OCI-LY7 (cell line): ENCODE results near the gene CPOX. TPM values are rescaled to one million over a fixed set of nuclear protein-coding genes. Genes with fewer than 3 reads are reported as not detected.

Experiments
- BruUV-seq: library from RNA; stranded (reverse); fragments of 400-500 nt; replicated peaks from 2 replicates; lab custom pipeline; 2021; lab: Mats Ljungman, UMichigan
- CTCF ChIA-PET: fragments of 300-600 bp; sonication (Branson Sonifier 250); formaldehyde crosslinking; loops from one replicate; lab custom pipeline; 2022; ENCODE audit warnings: antibody characterized with exemption; ENCODE audit not compliant: unreplicated experiment; lab: Charles Lee
- POLR2A ChIA-PET: fragments of 300-600 bp; sonication (Branson Sonifier 250); formaldehyde crosslinking; loops from one replicate; lab custom pipeline; 2022; ENCODE audit warnings: antibody characterized with exemption; lab: Charles Lee
- DNase-seq: peaks from one replicate; pipeline ENCODE4 v3.0.0-alpha.2; 2015; ENCODE audit warnings: low spot score
- H2AFZ ChIP-seq: fragments of 200-600 bp; sonication (generic), shearing (Covaris generic); 2 replicates; pipeline ENCODE4 v1.6.1; 2014; ENCODE audit warnings: mild to moderate bottlenecking, antibody characterized with exemption, low read length, moderate library complexity
- H3K27ac ChIP-seq: fragments of 200-600 bp; sonication (generic); 2 replicates; pipeline ENCODE4 v1.5.1; 2014; ENCODE audit warnings: mixed run types, low read depth, mild to moderate bottlenecking, moderate library complexity, low read length, inconsistent platforms; ENCODE audit not compliant: poor library complexity, severe bottlenecking
- H3K36me3 ChIP-seq: fragments of 200-600 bp; sonication (generic); 2 replicates; pipeline ENCODE4 v1.6.1; 2014; ENCODE audit warnings: mild to moderate bottlenecking, antibody characterized with exemption, low read length, moderate library complexity, mixed read lengths; ENCODE audit not compliant: insufficient read depth
- H3K4me1 ChIP-seq: fragments of 200-600 bp; sonication (generic); 2 replicates; pipeline ENCODE4 v1.5.1; 2014; ENCODE audit warnings: mild to moderate bottlenecking, low read length; ENCODE audit not compliant: insufficient read depth, poor library complexity, severe bottlenecking
- H3K4me2 ChIP-seq: fragments of 200-600 bp; sonication (generic); 2 replicates; pipeline ENCODE4 v1.6.1; 2014; ENCODE audit warnings: mild to moderate bottlenecking, low read length
- H3K4me3 ChIP-seq: fragments of 200-600 bp; sonication (generic); 2 replicates; pipeline ENCODE4 v1.5.1; 2014; ENCODE audit warnings: mild to moderate bottlenecking, low read depth, low read length; ENCODE audit not compliant: poor library complexity, severe bottlenecking
- H3K79me2 ChIP-seq: fragments of 200-600 bp; sonication (generic); 2 replicates; pipeline ENCODE4 v1.6.1; 2016; ENCODE audit warnings: low read depth, mild to moderate bottlenecking, low read length, moderate library complexity, mixed read lengths; ENCODE audit not compliant: insufficient read depth
- H3K9me2 ChIP-seq: fragments of 200-600 bp; sonication (generic); 2 replicates; pipeline ENCODE4 v1.6.1; 2016; ENCODE audit warnings: mild to moderate bottlenecking, low read length, mixed read lengths; ENCODE audit not compliant: insufficient read depth
- H3K9me3 ChIP-seq: fragments of 200-600 bp; sonication (generic); 2 replicates; pipeline ENCODE4 v1.6.1; 2014; ENCODE audit warnings: mild to moderate bottlenecking, mixed run types, low read length, mixed read lengths
- H4K20me1 ChIP-seq: fragments of 200-600 bp; sonication (generic); 2 replicates; pipeline ENCODE4 v1.6.1; 2014; ENCODE audit warnings: mild to moderate bottlenecking, antibody characterized with exemption, low read length, moderate library complexity, mixed read lengths; ENCODE audit not compliant: insufficient read depth
- EZH2phosphoT487 ChIP-seq: fragments of 200-600 bp; sonication (generic); IDR thresholded peaks from 2 replicates; pipeline ENCODE4 v1.6.1; 2018; ENCODE audit warnings: low read depth, borderline replicate concordance, mild to moderate bottlenecking, mixed run types, antibody characterized with exemption, low read length, moderate library complexity, mixed read lengths
- intact Hi-C: fragments of 100-400 bp; cut with micrococcal nuclease; formaldehyde crosslinking; loops from one replicate; pipeline ENCODE4 v1.10.0; 2022; ENCODE audit not compliant: unreplicated experiment
- total RNA-seq, 2 experiments: library from RNA; depleted of rRNA in 1 of 2; stranded (reverse); fragments of >200 nt in 1 of 2; shearing (Covaris generic) in 1 of 2; gene quantifications; 2 replicates each; pipeline ENCODE4 v1.2.3, GENCODE V29; 2014 to 2022
- TF ChIP-seq, protein P1 (sequence below): fragments of 200-600 bp; sonication (generic); conservative IDR thresholded peaks from 2 replicates; pipeline ENCODE4 v1.5.1; 2014; ENCODE audit warnings: mild to moderate bottlenecking, antibody characterized with exemption, low read length, moderate library complexity, mixed read lengths

Gene CPOX
- total RNA-seq, 2 experiments from 2014 or later, result 10.1 to 14.7 TPM

DNA sequence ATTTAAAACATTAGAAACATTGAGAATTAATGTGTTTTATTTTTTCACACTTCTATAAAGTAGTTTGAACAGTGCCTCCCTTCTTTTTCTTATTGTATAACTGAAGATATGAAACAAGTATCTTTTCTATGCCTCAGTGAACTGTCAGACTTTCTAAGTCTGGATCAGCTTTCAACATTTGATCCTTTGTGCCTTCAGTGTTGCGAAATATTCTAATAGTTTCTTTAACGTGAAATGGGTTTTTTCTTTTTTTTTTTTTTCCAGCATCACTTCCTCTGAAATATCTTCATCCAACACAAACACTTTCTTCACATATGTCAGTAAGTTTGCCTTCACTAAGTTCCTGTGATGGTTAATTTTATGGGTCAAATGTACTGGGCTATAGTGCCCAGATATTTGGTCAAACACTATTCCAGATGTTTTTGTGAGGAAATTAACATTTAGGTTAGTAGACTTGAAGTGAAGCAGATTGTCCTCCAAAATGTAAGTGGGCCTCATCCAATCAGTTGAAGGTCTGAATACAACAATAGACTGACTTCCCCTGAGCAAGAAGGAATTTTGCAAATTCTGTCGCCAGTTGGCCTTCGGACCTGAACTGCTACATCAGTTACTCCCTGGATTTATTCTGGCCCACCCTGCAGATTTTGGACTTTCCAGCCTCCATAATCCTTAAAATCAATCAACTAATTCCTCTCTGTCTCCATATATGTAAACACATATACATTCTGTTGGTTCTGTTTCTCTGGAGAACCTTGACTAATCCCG lies 6.4 kb upstream of the CPOX start:
- Histone ChIP-seq H3K27ac (no peak overlapping the region), H3K4me1 (no peaks in the 10 kb centered on the region), H3K4me2 (no peak overlapping the region), H3K9me3 (no peaks in the 10 kb centered on the region), H3K9me2 (no peaks in the 10 kb centered on the region), H4K20me1 (no peaks in the 10 kb centered on the region), H3K36me3 (no peaks in the 10 kb centered on the region), H3K79me2 (no peaks in the 10 kb centered on the region), H3K4me3 (no peak overlapping the region), H2AFZ (no peak overlapping the region)
- intact Hi-C loops, result loop anchor here (10.0 kb wide), 2 partner anchors 305 to 575 kb away; partner anchors contain the start of gene DCBLD2
- no peak for TF ChIP-seq EZH2phosphoT487
- TF ChIP-seq, protein P1, sequence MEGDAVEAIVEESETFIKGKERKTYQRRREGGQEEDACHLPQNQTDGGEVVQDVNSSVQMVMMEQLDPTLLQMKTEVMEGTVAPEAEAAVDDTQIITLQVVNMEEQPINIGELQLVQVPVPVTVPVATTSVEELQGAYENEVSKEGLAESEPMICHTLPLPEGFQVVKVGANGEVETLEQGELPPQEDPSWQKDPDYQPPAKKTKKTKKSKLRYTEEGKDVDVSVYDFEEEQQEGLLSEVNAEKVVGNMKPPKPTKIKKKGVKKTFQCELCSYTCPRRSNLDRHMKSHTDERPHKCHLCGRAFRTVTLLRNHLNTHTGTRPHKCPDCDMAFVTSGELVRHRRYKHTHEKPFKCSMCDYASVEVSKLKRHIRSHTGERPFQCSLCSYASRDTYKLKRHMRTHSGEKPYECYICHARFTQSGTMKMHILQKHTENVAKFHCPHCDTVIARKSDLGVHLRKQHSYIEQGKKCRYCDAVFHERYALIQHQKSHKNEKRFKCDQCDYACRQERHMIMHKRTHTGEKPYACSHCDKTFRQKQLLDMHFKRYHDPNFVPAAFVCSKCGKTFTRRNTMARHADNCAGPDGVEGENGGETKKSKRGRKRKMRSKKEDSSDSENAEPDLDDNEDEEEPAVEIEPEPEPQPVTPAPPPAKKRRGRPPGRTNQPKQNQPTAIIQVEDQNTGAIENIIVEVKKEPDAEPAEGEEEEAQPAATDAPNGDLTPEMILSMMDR, result no peak
- no peak for DNase-seq
- BruUV-seq, result no TSS peak
- POLR2A ChIA-PET, result interaction anchor here (0.6 kb wide), 1 partner anchor 530 kb away, joined by 5 read pairs; no protein-coding TSS in a partner anchor
- CTCF ChIA-PET, result no interaction called here

DNA sequence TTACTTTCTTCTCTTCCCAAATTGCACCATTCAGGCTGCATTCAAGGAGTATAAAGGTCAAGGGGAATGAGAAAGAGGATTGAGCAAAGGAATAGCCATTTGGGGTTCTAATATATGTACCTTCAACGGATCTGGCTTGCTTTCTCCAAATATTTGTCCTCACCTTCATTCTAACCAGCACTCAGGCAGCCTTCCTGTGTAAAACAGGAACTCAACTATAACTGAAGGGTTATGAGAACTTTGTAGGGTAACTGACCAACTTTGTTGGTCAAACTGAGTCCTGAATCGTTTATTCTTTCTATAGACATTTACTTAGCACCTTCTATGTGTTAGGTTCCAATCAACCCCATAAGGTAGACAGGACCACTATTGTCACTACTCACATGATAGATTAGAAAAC lies 5.1 kb upstream of the CPOX start:
- POLR2A ChIA-PET, result no interaction called here
- no peak overlapping the region for H3K27ac ChIP-seq
- CTCF ChIA-PET, result interaction anchor here (1.0 kb wide), 1 partner anchor 11 kb away, joined by 3 read pairs; no protein-coding TSS in a partner anchor
- intact Hi-C loops, result loop anchor here (10.0 kb wide), 1 partner anchor 306 kb away; the partner anchor contains the start of gene DCBLD2
- H3K36me3 ChIP-seq, result no peaks in the 10 kb centered on the region
- H3K4me2 ChIP-seq, result no peak overlapping the region
- no peak for DNase-seq
- TF ChIP-seq, protein P1, result no peak
- no peak for TF ChIP-seq EZH2phosphoT487
- H4K20me1 ChIP-seq, result no peaks in the 10 kb centered on the region
- no peaks in the 10 kb centered on the region for H3K9me3 ChIP-seq
- H3K4me3 ChIP-seq, result no peak overlapping the region
- H3K9me2 ChIP-seq, result no peaks in the 10 kb centered on the region
- no TSS peak for BruUV-seq
- no peak overlapping the region for H2AFZ ChIP-seq
- H3K4me1 ChIP-seq, result no peaks in the 10 kb centered on the region
- H3K79me2 ChIP-seq, result no peaks in the 10 kb centered on the region
